ENCODE measurements around the gene RAF1. TPM values are rescaled to one million over a fixed set of nuclear protein-coding genes. Genes with fewer than 3 reads are reported as not detected.

RAF1 gene
- total RNA-seq, 1 donor from 2014 or later = 103 TPM

- POLR2A ChIA-PET = interaction anchor here (1.0 kb wide), 1 partner anchor 11 kb away, joined by 4 read pairs; no protein-coding TSS in a partner anchor
- Mint-ChIP-seq H3K27ac (no peak overlapping the region), H3K9me3 (no peaks in the 10 kb centered on the region), H3K36me3 (ENCODE audit: low read depth) (peaks cover 77% of the 10 kb centered on the region), H3K4me1 (peaks cover 15% of the 10 kb centered on the region), H3K27me3 (no peaks in the 10 kb centered on the region), H3K4me3 (no peak overlapping the region)
- intact Hi-C loops (cut with micrococcal nuclease) = no loop called here
- TF ChIP-seq CTCF (IDR thresholded peaks at IDR 0.05) = no peak
- CTCF ChIA-PET = no interaction called here
- DNase-seq (no peak), ATAC-seq (ENCODE audit: low read depth) (no peak)
Measured at GRCh38 chr3:12593473-12593872, 70.4 kb downstream of the RAF1 start.

- no peaks in the 10 kb centered on the region for H3K27me3 Mint-ChIP-seq
- H3K4me3 Mint-ChIP-seq = no peak overlapping the region
- TF ChIP-seq CTCF (IDR thresholded peaks at IDR 0.05) = no peak
- H3K4me1 Mint-ChIP-seq = peaks cover 15% of the 10 kb centered on the region
- H3K9me3 Mint-ChIP-seq = no peaks in the 10 kb centered on the region
- intact Hi-C loops (cut with micrococcal nuclease) = no loop called here
- H3K36me3 Mint-ChIP-seq (ENCODE audit: low read depth) = peaks cover 77% of the 10 kb centered on the region
- ATAC-seq (ENCODE audit: low read depth) = no peak
- POLR2A ChIA-PET = interaction anchor here (0.7 kb wide), 1 partner anchor 904 kb away, joined by 4 read pairs; no protein-coding TSS in a partner anchor
- H3K27ac Mint-ChIP-seq = no peak overlapping the region
- CTCF ChIA-PET = no interaction called here
- no peak for DNase-seq
Measured at GRCh38 chr3:12591997-12592715, 71.8 kb downstream of the RAF1 start.

- intact Hi-C loops (cut with micrococcal nuclease) = no loop called here
- ChIA-PET POLR2A (no interaction called here), CTCF (no interaction called here)
- no peak for TF ChIP-seq CTCF (IDR thresholded peaks at IDR 0.05)
- Mint-ChIP-seq H3K27ac (no peak overlapping the region), H3K4me3 (no peak overlapping the region), H3K27me3 (no peaks in the 10 kb centered on the region), H3K4me1 (peaks cover 15% of the 10 kb centered on the region), H3K36me3 (ENCODE audit: low read depth) (peaks cover 77% of the 10 kb centered on the region), H3K9me3 (no peaks in the 10 kb centered on the region)
- ATAC-seq (ENCODE audit: low read depth) (no peak), DNase-seq (no peak)
Measured at GRCh38 chr3:12591456-12591855, 72.5 kb downstream of the RAF1 start.

- no peak for TF ChIP-seq CTCF (IDR thresholded peaks at IDR 0.05)
- H3K36me3 Mint-ChIP-seq (ENCODE audit: low read depth) = peaks cover 80% of the 10 kb centered on the region
- peak overlapping the region; percentile 50 for H3K27ac Mint-ChIP-seq
- no peaks in the 10 kb centered on the region for H3K9me3 Mint-ChIP-seq
- DNase-seq (no peak), ATAC-seq (ENCODE audit: low read depth) (peak; percentile 65)
- peaks cover 21% of the 10 kb centered on the region for H3K4me1 Mint-ChIP-seq
- H3K4me3 Mint-ChIP-seq = no peak overlapping the region
- H3K27me3 Mint-ChIP-seq = no peaks in the 10 kb centered on the region
- ChIA-PET POLR2A (interaction anchor here (0.6 to 1.1 kb wide), 5 partner anchors 22 to 776 kb away, joined by 3 to 8 read pairs (median 4); no protein-coding TSS in a partner anchor), CTCF (no interaction called here)
- intact Hi-C loops (cut with micrococcal nuclease) = no loop called here
Measured at GRCh38 chr3:12590096-12590495, 73.8 kb downstream of the RAF1 start.

GRCh38 chr3:12588039-12589009 is 75.6 kb downstream of the RAF1 start:
- no peaks in the 10 kb centered on the region for H3K27me3 Mint-ChIP-seq
- no peak overlapping the region for H3K4me3 Mint-ChIP-seq
- ATAC-seq (ENCODE audit: low read depth) (no peak), DNase-seq (no peak)
- H3K36me3 Mint-ChIP-seq (ENCODE audit: low read depth) = peaks cover 79% of the 10 kb centered on the region
- no peak overlapping the region for H3K27ac Mint-ChIP-seq
- H3K4me1 Mint-ChIP-seq = peaks cover 21% of the 10 kb centered on the region
- intact Hi-C loops (cut with micrococcal nuclease) = no loop called here
- TF ChIP-seq CTCF (IDR thresholded peaks at IDR 0.05) = no peak
- ChIA-PET CTCF (no interaction called here), POLR2A (interaction anchor here (0.6 kb wide), 1 partner anchor 347 kb away, joined by 5 read pairs; no protein-coding TSS in a partner anchor)
- no peaks in the 10 kb centered on the region for H3K9me3 Mint-ChIP-seq
